HUES48 (cell line): Measurements from ENCODE around the gene KIF23.

Experiments used
- H3K27ac ChIP-seq: one replicate; pipeline ENCODE4 v1.7.0; 2013; ENCODE audit warnings: low read depth, low read length, inconsistent platforms
- H3K27me3 ChIP-seq: 2 replicates; pipeline ENCODE4 v1.6.1; 2013; ENCODE audit warnings: mild to moderate bottlenecking, low read length; ENCODE audit not compliant: control insufficient read depth, insufficient read depth
- H3K36me3 ChIP-seq: 2 replicates; pipeline ENCODE4 v1.6.1; 2013; ENCODE audit warnings: low read length; ENCODE audit not compliant: control insufficient read depth, insufficient read depth
- H3K4me1 ChIP-seq: 2 replicates; pipeline ENCODE4 v1.6.1; 2013; ENCODE audit warnings: mild to moderate bottlenecking, low read length; ENCODE audit not compliant: control insufficient read depth, insufficient read depth
- H3K4me3 ChIP-seq: 2 replicates; pipeline ENCODE4 v1.5.1; 2013; ENCODE audit warnings: mild to moderate bottlenecking, low read depth, low read length
- H3K9ac ChIP-seq: 2 replicates; pipeline ENCODE4 v1.6.1; 2013; ENCODE audit warnings: mild to moderate bottlenecking, low read depth, low read length, moderate library complexity
- H3K9me3 ChIP-seq: 2 replicates; pipeline ENCODE4 v1.6.1; 2013; ENCODE audit warnings: low read length; ENCODE audit not compliant: control insufficient read depth, insufficient read depth

The KIF23 gene

GRCh38 chr15:69384626-69385598, 29.2 kb upstream of the KIF23 start:
- no peak overlapping the region for H3K4me3 ChIP-seq
- H3K9ac ChIP-seq = no peak overlapping the region
- no peaks in the 10 kb centered on the region for H3K4me1 ChIP-seq
- H3K9me3 ChIP-seq = no peaks in the 10 kb centered on the region
- no peaks in the 10 kb centered on the region for H3K27me3 ChIP-seq
- H3K36me3 ChIP-seq = no peaks in the 10 kb centered on the region
- H3K27ac ChIP-seq = no peak overlapping the region

- Histone ChIP-seq H3K4me1 (no peaks in the 10 kb centered on the region), H3K9me3 (no peaks in the 10 kb centered on the region), H3K36me3 (no peaks in the 10 kb centered on the region), H3K27ac (no peak overlapping the region), H3K9ac (no peak overlapping the region), H3K27me3 (no peaks in the 10 kb centered on the region), H3K4me3 (no peak overlapping the region)
Observed at GRCh38 chr15:69385831-69386230, 28.3 kb upstream of the KIF23 start.

GRCh38 chr15:69386284-69386683, 27.9 kb upstream of the KIF23 start:
- Histone ChIP-seq H3K27me3 (no peaks in the 10 kb centered on the region), H3K36me3 (no peaks in the 10 kb centered on the region), H3K9ac (no peak overlapping the region), H3K4me3 (no peak overlapping the region), H3K27ac (no peak overlapping the region), H3K4me1 (no peaks in the 10 kb centered on the region), H3K9me3 (no peaks in the 10 kb centered on the region)

GRCh38 chr15:69388260-69388705, 25.9 kb upstream of the KIF23 start:
- H3K27me3 ChIP-seq = no peaks in the 10 kb centered on the region
- H3K4me3 ChIP-seq = no peak overlapping the region
- H3K9me3 ChIP-seq = no peaks in the 10 kb centered on the region
- H3K9ac ChIP-seq = no peak overlapping the region
- H3K36me3 ChIP-seq = no peaks in the 10 kb centered on the region
- no peaks in the 10 kb centered on the region for H3K4me1 ChIP-seq
- no peak overlapping the region for H3K27ac ChIP-seq

GRCh38 chr15:69389426-69389825, 24.7 kb upstream of the KIF23 start:
- H3K4me3 ChIP-seq = no peak overlapping the region
- no peaks in the 10 kb centered on the region for H3K27me3 ChIP-seq
- H3K27ac ChIP-seq = no peak overlapping the region
- H3K36me3 ChIP-seq = no peaks in the 10 kb centered on the region
- H3K9ac ChIP-seq = no peak overlapping the region
- peaks cover 10% of the 10 kb centered on the region for H3K4me1 ChIP-seq
- H3K9me3 ChIP-seq = no peaks in the 10 kb centered on the region

GRCh38 chr15:69390575-69390974, 23.6 kb upstream of the KIF23 start:
- no peak overlapping the region for H3K27ac ChIP-seq
- H3K9me3 ChIP-seq = no peaks in the 10 kb centered on the region
- peaks cover 11% of the 10 kb centered on the region for H3K4me1 ChIP-seq
- no peak overlapping the region for H3K9ac ChIP-seq
- no peak overlapping the region for H3K4me3 ChIP-seq
- H3K27me3 ChIP-seq = no peaks in the 10 kb centered on the region
- no peaks in the 10 kb centered on the region for H3K36me3 ChIP-seq

GRCh38 chr15:69391046-69391757, 22.9 kb upstream of the KIF23 start:
- H3K9ac ChIP-seq = no peak overlapping the region
- no peak overlapping the region for H3K4me3 ChIP-seq
- no peaks in the 10 kb centered on the region for H3K27me3 ChIP-seq
- H3K36me3 ChIP-seq = no peaks in the 10 kb centered on the region
- no peak overlapping the region for H3K27ac ChIP-seq
- peaks cover 11% of the 10 kb centered on the region for H3K4me1 ChIP-seq
- H3K9me3 ChIP-seq = no peaks in the 10 kb centered on the region

- H3K36me3 ChIP-seq = no peaks in the 10 kb centered on the region
- peaks cover 11% of the 10 kb centered on the region for H3K4me1 ChIP-seq
- H3K9me3 ChIP-seq = no peaks in the 10 kb centered on the region
- H3K27ac ChIP-seq = no peak overlapping the region
- H3K27me3 ChIP-seq = no peaks in the 10 kb centered on the region
- no peak overlapping the region for H3K4me3 ChIP-seq
- H3K9ac ChIP-seq = no peak overlapping the region
Observed at GRCh38 chr15:69392352-69392751, 21.8 kb upstream of the KIF23 start.

- no peaks in the 10 kb centered on the region for H3K27me3 ChIP-seq
- H3K9me3 ChIP-seq = no peaks in the 10 kb centered on the region
- H3K4me1 ChIP-seq = peaks cover 11% of the 10 kb centered on the region
- no peaks in the 10 kb centered on the region for H3K36me3 ChIP-seq
- no peak overlapping the region for H3K4me3 ChIP-seq
- H3K27ac ChIP-seq = no peak overlapping the region
- no peak overlapping the region for H3K9ac ChIP-seq
Observed at GRCh38 chr15:69393831-69394491, 20.2 kb upstream of the KIF23 start.

- H3K27me3 ChIP-seq = no peaks in the 10 kb centered on the region
- H3K9me3 ChIP-seq = no peaks in the 10 kb centered on the region
- H3K4me1 ChIP-seq = peaks cover 11% of the 10 kb centered on the region
- no peaks in the 10 kb centered on the region for H3K36me3 ChIP-seq
- no peak overlapping the region for H3K4me3 ChIP-seq
- no peak overlapping the region for H3K9ac ChIP-seq
- no peak overlapping the region for H3K27ac ChIP-seq
Observed at GRCh38 chr15:69394556-69395282, 19.4 kb upstream of the KIF23 start.
